Uterus (tissue), 2 donors: Measurements from ENCODE around the gene COL23A1.

Experiments used
- POLR2A ChIP-seq, 2 donors: fragments of 450-650 bp; IDR thresholded peaks; one replicate each; pipeline ENCODE4 v1.6.1; 2016; ENCODE audit warnings: antibody characterized with exemption in 2 of 2, mild to moderate bottlenecking in 1 of 2, moderate library complexity in 1 of 2
- TF ChIP-seq, protein P1 (sequence below), 4 experiments: fragments of 200-600 bp in 2 of 4; fragments of 450-650 bp in 2 of 4; sonication (generic) in 2 of 4; IDR thresholded peaks; one replicate each; pipeline ENCODE4 v1.5.1; 2016 to 2019; ENCODE audit warnings: antibody characterized with exemption in 4 of 4, mild to moderate bottlenecking in 2 of 4, moderate library complexity in 1 of 4

- TF ChIP-seq, protein P1, sequence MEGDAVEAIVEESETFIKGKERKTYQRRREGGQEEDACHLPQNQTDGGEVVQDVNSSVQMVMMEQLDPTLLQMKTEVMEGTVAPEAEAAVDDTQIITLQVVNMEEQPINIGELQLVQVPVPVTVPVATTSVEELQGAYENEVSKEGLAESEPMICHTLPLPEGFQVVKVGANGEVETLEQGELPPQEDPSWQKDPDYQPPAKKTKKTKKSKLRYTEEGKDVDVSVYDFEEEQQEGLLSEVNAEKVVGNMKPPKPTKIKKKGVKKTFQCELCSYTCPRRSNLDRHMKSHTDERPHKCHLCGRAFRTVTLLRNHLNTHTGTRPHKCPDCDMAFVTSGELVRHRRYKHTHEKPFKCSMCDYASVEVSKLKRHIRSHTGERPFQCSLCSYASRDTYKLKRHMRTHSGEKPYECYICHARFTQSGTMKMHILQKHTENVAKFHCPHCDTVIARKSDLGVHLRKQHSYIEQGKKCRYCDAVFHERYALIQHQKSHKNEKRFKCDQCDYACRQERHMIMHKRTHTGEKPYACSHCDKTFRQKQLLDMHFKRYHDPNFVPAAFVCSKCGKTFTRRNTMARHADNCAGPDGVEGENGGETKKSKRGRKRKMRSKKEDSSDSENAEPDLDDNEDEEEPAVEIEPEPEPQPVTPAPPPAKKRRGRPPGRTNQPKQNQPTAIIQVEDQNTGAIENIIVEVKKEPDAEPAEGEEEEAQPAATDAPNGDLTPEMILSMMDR (IDR thresholded peaks at IDR 0.05) = no peak
- TF ChIP-seq POLR2A (IDR thresholded peaks at IDR 0.05) = no peak
Observed at GRCh38 chr5:178381921-178382695, 208.1 kb downstream of the COL23A1 start.
